HG03039 (cell line): ENCODE results near the gene CADM1.

ENCODE experiments used
- ATAC-seq: cut with Tn5 transposase; IDR thresholded peaks from one replicate; pipeline ENCODE4 v1.9.1; 2021; ENCODE audit warnings: mild to moderate bottlenecking, moderate library complexity; ENCODE audit not compliant: unreplicated experiment

CADM1 gene

GRCh38 chr11:115162919-115163318, 341.3 kb downstream of the CADM1 start:
- ATAC-seq: no peak

- no peak for ATAC-seq
These were observed 342.3 kb downstream of the CADM1 start for GRCh38 chr11:115161876-115162275.

- ATAC-seq: no peak
These were observed 345.0 kb downstream of the CADM1 start for GRCh38 chr11:115159207-115159606.

- no peak for ATAC-seq
These were observed 346.2 kb downstream of the CADM1 start for GRCh38 chr11:115158053-115158452.

- no peak for ATAC-seq
These were observed 347.0 kb downstream of the CADM1 start for GRCh38 chr11:115157247-115157646.

- no peak for ATAC-seq
These were observed 348.2 kb downstream of the CADM1 start for GRCh38 chr11:115155978-115156377.

- ATAC-seq: no peak
These were observed 348.9 kb downstream of the CADM1 start for GRCh38 chr11:115155320-115155719.

- ATAC-seq: no peak
These were observed 349.9 kb downstream of the CADM1 start for GRCh38 chr11:115154355-115154736.

- ATAC-seq: no peak
These were observed 350.4 kb downstream of the CADM1 start for GRCh38 chr11:115153731-115154354.

GRCh38 chr11:115153135-115153534, 351.1 kb downstream of the CADM1 start:
- no peak for ATAC-seq

- ATAC-seq: no peak
These were observed 353.2 kb downstream of the CADM1 start for GRCh38 chr11:115151010-115151409.

GRCh38 chr11:115148691-115149090, 355.5 kb downstream of the CADM1 start:
- ATAC-seq: no peak

- no peak for ATAC-seq
These were observed 356.1 kb downstream of the CADM1 start for GRCh38 chr11:115148101-115148500.

GRCh38 chr11:115147243-115147807, 356.9 kb downstream of the CADM1 start:
- no peak for ATAC-seq

- no peak for ATAC-seq
These were observed 357.8 kb downstream of the CADM1 start for GRCh38 chr11:115146425-115146824.

- no peak for ATAC-seq
These were observed 358.9 kb downstream of the CADM1 start for GRCh38 chr11:115145324-115145723.

GRCh38 chr11:115144914-115145313, 359.3 kb downstream of the CADM1 start:
- no peak for ATAC-seq

- ATAC-seq: no peak
These were observed 360.2 kb downstream of the CADM1 start for GRCh38 chr11:115144014-115144413.

- ATAC-seq: no peak
These were observed 362.7 kb downstream of the CADM1 start for GRCh38 chr11:115141231-115142114.

GRCh38 chr11:115135936-115136335, 368.3 kb downstream of the CADM1 start:
- no peak for ATAC-seq

GRCh38 chr11:115134926-115135325, 369.3 kb downstream of the CADM1 start:
- ATAC-seq: no peak
